ENCODE measurements around the gene LRRC1.

DNA sequence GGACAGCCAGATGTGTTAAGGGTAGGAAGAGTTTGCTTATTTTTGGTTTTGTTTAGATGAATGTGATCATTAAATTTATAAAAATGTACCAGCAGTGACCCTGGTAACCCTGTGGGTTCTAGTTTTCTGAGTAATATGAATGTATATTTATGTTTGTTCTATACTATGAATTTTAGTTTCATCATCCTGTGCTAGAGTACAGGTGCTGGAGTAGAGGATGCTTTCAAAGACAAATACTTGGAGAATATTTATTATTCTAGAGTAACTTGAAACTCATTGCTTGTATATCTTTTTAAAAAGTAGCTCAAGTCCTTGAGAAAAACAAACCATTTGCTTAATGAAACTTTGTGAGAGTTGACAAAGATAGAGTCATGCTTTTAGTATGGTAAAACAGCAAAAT lies 7.8 kb downstream of the LRRC1 start:
- TF ChIP-seq, protein P1, sequence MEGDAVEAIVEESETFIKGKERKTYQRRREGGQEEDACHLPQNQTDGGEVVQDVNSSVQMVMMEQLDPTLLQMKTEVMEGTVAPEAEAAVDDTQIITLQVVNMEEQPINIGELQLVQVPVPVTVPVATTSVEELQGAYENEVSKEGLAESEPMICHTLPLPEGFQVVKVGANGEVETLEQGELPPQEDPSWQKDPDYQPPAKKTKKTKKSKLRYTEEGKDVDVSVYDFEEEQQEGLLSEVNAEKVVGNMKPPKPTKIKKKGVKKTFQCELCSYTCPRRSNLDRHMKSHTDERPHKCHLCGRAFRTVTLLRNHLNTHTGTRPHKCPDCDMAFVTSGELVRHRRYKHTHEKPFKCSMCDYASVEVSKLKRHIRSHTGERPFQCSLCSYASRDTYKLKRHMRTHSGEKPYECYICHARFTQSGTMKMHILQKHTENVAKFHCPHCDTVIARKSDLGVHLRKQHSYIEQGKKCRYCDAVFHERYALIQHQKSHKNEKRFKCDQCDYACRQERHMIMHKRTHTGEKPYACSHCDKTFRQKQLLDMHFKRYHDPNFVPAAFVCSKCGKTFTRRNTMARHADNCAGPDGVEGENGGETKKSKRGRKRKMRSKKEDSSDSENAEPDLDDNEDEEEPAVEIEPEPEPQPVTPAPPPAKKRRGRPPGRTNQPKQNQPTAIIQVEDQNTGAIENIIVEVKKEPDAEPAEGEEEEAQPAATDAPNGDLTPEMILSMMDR (conservative IDR thresholded peaks at IDR 0.05 in 1 of 2, IDR thresholded peaks at IDR 0.05 in 1 of 2; ENCODE audit: extremely low read depth in 1 of 2, insufficient read depth in 1 of 2, low read depth in 1 of 2, low read length in 2 of 2), result no peak
- no peak for TF ChIP-seq EZH2 (IDR thresholded peaks at IDR 0.05; ENCODE audit: borderline replicate concordance, low read length)
